Tibial nerve (tissue), 4 donors: ENCODE data around the gene BEX5. TPM values are rescaled to one million over a fixed set of nuclear protein-coding genes. Genes with fewer than 3 reads are reported as not detected.
"Not testable (repeated sequence)": the region's sequence is repeated elsewhere in the genome, so short reads cannot be mapped to it uniquely, and the experiment has no call there.

Experiments
- DNase-seq, 2 donors: peaks; one replicate each; pipeline ENCODE4 v3.0.0-alpha.2; 2019; ENCODE audit warnings: low spot score in 2 of 2
- H3K27ac ChIP-seq, 4 donors: fragments of 200-600 bp; sonication (generic) in 3 of 4; one replicate each; pipeline ENCODE4 v1.5.1; 2017 to 2019; ENCODE audit warnings: mild to moderate bottlenecking in 1 of 4
- H3K27me3 ChIP-seq, 2 donors: fragments of 200-600 bp; sonication (generic) in 1 of 2; one replicate each; pipeline versions ENCODE4 v1.5.1 to v1.6.0; 2017 to 2019
- H3K36me3 ChIP-seq, 3 donors: fragments of 200-600 bp; sonication (generic); one replicate each; pipeline ENCODE4 v1.5.1; 2018 to 2019
- H3K4me1 ChIP-seq, 4 donors: fragments of 200-600 bp; sonication (generic) in 3 of 4; one replicate each; pipeline ENCODE4 v1.5.1; 2017 to 2019
- H3K4me3 ChIP-seq, 4 donors: fragments of 200-600 bp; sonication (generic) in 3 of 4; one replicate each; pipeline ENCODE4 v1.5.1; 2017 to 2019; ENCODE audit warnings: mild to moderate bottlenecking in 1 of 4, moderate library complexity in 1 of 4
- H3K9me3 ChIP-seq, 4 donors: fragments of 200-600 bp; sonication (generic) in 3 of 4; one replicate each; pipeline ENCODE4 v1.5.1; 2017 to 2019
- EP300 ChIP-seq, 2 donors: sonication (generic); formaldehyde crosslinking; IDR thresholded peaks; one replicate each; pipeline ENCODE4 v1.6.1; 2017; ENCODE audit warnings: antibody characterized with exemption in 2 of 2, mild to moderate bottlenecking in 1 of 2
- POLR2A ChIP-seq, 2 donors: fragments of 450-650 bp; IDR thresholded peaks; one replicate each; pipeline ENCODE4 v1.6.1; 2017; ENCODE audit warnings: antibody characterized with exemption in 2 of 2, mild to moderate bottlenecking in 2 of 2, moderate library complexity in 2 of 2
- whole genome bisulfite sequencing, 2 donors: methylation state at CpG; one replicate each; pipeline ENCODE4 v1.1.5; 2018; 5-methylcytosine and 5-hydroxymethylcytosine counted together
- total RNA-seq, 4 donors: library from RNA; depleted of rRNA; stranded (reverse); fragments of >200 nt; gene quantifications; one replicate each; pipeline ENCODE4 v1.1.0, GENCODE V29; 2016
- TF ChIP-seq, protein P1 (sequence below), 5 experiments: fragments of 200-600 bp in 3 of 5; fragments of 450-650 bp in 2 of 5; sonication (generic) in 3 of 5; IDR thresholded peaks; one replicate each; pipeline ENCODE4 v1.5.1; 2016 to 2019; ENCODE audit warnings: antibody characterized with exemption in 5 of 5, mild to moderate bottlenecking in 3 of 5, moderate library complexity in 2 of 5

BEX5 gene
- 1 to 10 TPM in 1 of 4 donors, not detected in 3; 3.9 TPM for total RNA-seq

- peaks cover 0 to 28% of the 10 kb centered on the region in 2 donors for H3K27me3 ChIP-seq
- peaks cover 0 to 10% (median 0%) of the 10 kb centered on the region in 4 donors for H3K4me1 ChIP-seq
- 2 to 29% methylated on average over 12 to 15 of the region's 15 CpGs for WGBS, 2 donors
- no peak for DNase-seq
- H3K36me3 ChIP-seq, result no peaks in the 10 kb centered on the region
- peak within 1 kb of the TSS; percentile 19 to 49 (median 36) for H3K4me3 ChIP-seq
- H3K9me3 ChIP-seq, result no peaks in the 10 kb centered on the region
- H3K27ac ChIP-seq, result no peak within 1 kb of the TSS
- TF ChIP-seq, protein P1, sequence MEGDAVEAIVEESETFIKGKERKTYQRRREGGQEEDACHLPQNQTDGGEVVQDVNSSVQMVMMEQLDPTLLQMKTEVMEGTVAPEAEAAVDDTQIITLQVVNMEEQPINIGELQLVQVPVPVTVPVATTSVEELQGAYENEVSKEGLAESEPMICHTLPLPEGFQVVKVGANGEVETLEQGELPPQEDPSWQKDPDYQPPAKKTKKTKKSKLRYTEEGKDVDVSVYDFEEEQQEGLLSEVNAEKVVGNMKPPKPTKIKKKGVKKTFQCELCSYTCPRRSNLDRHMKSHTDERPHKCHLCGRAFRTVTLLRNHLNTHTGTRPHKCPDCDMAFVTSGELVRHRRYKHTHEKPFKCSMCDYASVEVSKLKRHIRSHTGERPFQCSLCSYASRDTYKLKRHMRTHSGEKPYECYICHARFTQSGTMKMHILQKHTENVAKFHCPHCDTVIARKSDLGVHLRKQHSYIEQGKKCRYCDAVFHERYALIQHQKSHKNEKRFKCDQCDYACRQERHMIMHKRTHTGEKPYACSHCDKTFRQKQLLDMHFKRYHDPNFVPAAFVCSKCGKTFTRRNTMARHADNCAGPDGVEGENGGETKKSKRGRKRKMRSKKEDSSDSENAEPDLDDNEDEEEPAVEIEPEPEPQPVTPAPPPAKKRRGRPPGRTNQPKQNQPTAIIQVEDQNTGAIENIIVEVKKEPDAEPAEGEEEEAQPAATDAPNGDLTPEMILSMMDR (IDR thresholded peaks at IDR 0.05), result no peak
- TF ChIP-seq POLR2A (IDR thresholded peaks at IDR 0.05) (no peak), EP300 (IDR thresholded peaks at IDR 0.05) (no peak)
These were observed at the start of gene BEX5 for GRCh38 chrX:102155806-102156179. Gene BEX5, minus strand, starts transcription at chrX:102155977. Its CDS starts 1,712 bp downstream, at chrX:102154265.

DNA sequence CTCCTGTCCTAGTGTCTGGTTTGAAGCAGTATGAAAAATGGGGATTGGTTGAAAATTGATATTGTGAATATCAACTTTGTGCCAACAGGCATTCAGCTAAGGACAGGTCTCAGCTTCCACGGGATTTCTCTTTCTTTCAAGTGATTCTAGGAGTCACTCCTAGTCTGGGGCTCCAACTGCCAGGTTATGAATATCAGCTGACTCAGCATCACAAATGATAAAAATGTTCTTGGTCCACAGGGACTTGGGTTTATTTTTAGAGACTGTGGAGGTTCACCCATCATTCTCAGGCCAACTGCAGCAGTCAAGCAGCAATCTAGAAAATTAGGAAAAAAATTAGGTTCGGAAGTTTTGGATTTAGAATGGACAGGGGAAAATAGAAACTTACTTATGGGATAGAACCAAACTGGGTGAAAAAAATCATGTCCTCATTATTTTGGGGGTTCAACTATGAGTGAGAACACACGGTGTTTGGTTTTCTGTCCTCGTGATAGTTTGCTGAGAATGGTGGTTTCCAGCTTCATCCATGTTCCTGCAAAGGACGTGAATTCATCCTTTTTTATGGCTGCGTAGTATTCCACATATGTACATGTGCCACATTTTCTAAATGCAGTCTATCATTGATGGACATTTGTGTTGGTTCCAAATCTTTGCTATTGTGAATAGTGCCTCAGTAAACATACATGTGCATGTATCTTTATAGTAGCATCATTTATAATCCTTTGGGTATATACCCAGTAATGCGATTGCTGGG lies 30.4 kb upstream of the BEX5 start:
- WGBS, 2 donors, result 76 to 80% methylated on average over 7 of the region's 7 CpGs
- TF ChIP-seq POLR2A (IDR thresholded peaks at IDR 0.05), result no peak
- TF ChIP-seq, protein P1 (IDR thresholded peaks at IDR 0.05), result no peak
- no peak for TF ChIP-seq EP300 (IDR thresholded peaks at IDR 0.05)
- H3K27ac ChIP-seq, result no peak overlapping the region
- peaks cover 0 to 2% (median 0%) of the 10 kb centered on the region in 4 donors for H3K9me3 ChIP-seq
- no peak overlapping the region for H3K4me3 ChIP-seq
- no peak for DNase-seq
- no peaks in the 10 kb centered on the region for H3K27me3 ChIP-seq
- no peaks in the 10 kb centered on the region for H3K36me3 ChIP-seq
- no peaks in the 10 kb centered on the region for H3K4me1 ChIP-seq

DNA sequence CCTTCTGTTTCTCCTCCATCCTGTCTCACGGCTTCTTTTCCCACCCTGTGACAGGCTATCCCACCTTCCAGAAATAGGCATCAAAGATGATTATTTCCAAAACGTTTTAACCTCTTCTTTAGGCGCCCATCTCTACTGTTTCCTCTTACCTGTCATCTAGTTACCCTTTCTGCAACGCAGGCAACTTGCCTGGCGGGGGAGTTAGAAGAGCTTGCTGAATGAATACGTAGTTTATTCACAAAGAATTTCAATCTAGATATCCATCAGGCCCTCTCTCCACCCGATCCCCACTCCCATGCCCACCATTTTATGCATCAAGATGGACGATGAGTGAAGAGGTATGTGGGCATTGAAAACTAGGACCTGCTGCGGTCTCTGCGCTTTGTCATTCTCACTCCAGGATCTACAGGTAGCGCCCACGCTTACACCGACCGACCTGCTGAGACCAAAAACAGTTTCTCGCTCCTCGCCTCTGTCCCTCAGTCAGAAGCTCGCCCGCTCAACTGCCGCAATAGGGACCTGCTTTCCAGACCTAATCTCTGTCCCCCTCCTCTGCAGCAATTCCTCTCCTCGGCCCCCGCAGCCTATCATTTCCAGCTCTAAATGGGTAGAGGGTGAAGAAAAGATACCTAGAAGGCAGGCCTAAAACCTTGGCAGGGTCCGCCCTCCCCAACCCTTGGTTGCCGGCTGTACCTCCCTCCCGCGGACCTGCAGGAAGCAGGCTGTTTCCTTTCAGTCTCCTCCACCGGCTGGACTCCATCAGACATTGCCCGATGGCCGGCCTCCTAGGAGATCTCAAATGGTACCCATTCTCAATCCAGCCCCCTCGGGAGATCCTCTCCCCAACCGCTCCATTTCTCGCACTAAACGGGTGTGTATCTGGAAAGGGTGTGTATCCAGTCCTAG lies 624 bp downstream of the BEX5 start:
- Histone ChIP-seq H3K4me3 (peak overlapping the region; percentile 19 to 49 (median 36)), H3K27me3 (peaks cover 0 to 28% of the 10 kb centered on the region in 2 donors), H3K27ac (no peak overlapping the region), H3K9me3 (no peaks in the 10 kb centered on the region), H3K36me3 (no peaks in the 10 kb centered on the region), H3K4me1 (peaks cover 0 to 10% (median 0%) of the 10 kb centered on the region in 4 donors)
- DNase-seq, result no peak
- 3 to 48% methylated on average over 31 to 32 of the region's 32 CpGs for WGBS, 2 donors
- TF ChIP-seq POLR2A (IDR thresholded peaks at IDR 0.05), result no peak
- TF ChIP-seq, protein P1 (IDR thresholded peaks at IDR 0.05), result no peak
- no peak for TF ChIP-seq EP300 (IDR thresholded peaks at IDR 0.05)

- no peak for TF ChIP-seq POLR2A (IDR thresholded peaks at IDR 0.05)
- TF ChIP-seq, protein P1 (IDR thresholded peaks at IDR 0.05), result no peak
- TF ChIP-seq EP300 (IDR thresholded peaks at IDR 0.05), result no peak
- 11 to 24% methylated on average over 9 to 11 of the region's 11 CpGs for WGBS, 2 donors
- Histone ChIP-seq H3K36me3 (no peaks in the 10 kb centered on the region), H3K9me3 (no peaks in the 10 kb centered on the region), H3K27me3 (peaks cover 0 to 28% of the 10 kb centered on the region in 2 donors), H3K27ac (no peak overlapping the region), H3K4me3 (no peak overlapping the region), H3K4me1 (peaks cover 0 to 10% (median 0%) of the 10 kb centered on the region in 4 donors)
- DNase-seq, result no peak
These were observed 1.4 kb downstream of the BEX5 start for GRCh38 chrX:102154218-102154860.

DNA sequence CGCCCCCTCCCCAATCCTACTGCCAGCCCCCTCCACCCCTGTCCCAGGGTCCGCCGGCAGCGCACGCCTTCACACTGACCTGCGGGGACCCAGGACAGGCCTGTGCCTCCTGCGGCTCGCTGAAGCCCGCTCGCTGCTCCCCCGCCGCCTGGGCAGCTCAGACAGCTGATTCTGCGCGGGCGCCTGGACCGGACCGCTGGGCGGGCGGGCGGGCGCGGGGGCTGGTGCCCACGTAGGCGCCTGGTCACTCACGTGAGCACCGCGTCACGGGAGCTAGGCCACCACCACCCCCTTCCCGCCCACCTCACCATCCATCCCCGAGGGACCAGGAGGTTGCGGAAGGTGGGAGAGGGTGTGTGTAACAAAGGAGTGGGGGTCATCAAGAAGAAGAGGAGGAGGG lies 13.5 kb downstream of the BEX5 start, which contains the start of gene TCEAL6:
Gene TCEAL6 (minus strand): TSS at position 208 of the 400 bp plus-strand sequence.
- H3K27ac ChIP-seq, DNase-seq, H3K4me1 ChIP-seq, H3K9me3 ChIP-seq, H3K36me3 ChIP-seq, H3K4me3 ChIP-seq: not testable (repeated sequence)
- 8 to 28% methylated on average over 2 to 13 of the region's 31 CpGs for WGBS, 2 donors
- peaks cover 0 to 39% of the 10 kb centered on the region in 2 donors for H3K27me3 ChIP-seq

GRCh38 chrX:102141631-102142030 lies 14.1 kb downstream of the BEX5 start:
- not testable (repeated sequence) for DNase-seq, H3K4me3 ChIP-seq, H3K36me3 ChIP-seq, H3K27ac ChIP-seq, H3K4me1 ChIP-seq, H3K9me3 ChIP-seq
- peaks cover 0 to 34% of the 10 kb centered on the region in 2 donors for H3K27me3 ChIP-seq
- 3 to 52% methylated on average over 16 to 19 of the region's 19 CpGs for WGBS, 2 donors

DNA sequence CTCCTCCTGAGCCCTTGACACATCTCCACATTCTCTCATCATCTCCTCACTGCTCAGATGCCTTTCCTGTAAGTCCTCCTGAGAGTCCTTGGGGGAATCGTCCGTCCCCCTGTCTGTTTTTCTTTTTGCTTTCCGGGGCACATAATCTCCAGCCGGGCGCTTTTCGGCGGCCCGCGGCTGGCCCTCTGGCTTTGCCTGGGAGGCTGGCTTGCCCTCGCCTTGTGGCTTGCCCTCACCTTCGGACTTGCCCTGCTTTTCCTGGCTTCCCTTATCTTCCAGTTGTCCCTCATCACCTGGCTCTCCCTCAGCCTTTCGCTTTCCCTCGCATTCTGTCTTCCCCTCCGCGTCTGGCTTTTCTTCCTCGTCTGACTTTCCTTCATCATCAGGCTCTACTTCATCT lies 14.9 kb downstream of the BEX5 start:
- peaks cover 0 to 34% of the 10 kb centered on the region in 2 donors for H3K27me3 ChIP-seq
- 34 to 59% methylated on average over 16 of the region's 16 CpGs for WGBS, 2 donors
- not testable (repeated sequence) for H3K4me1 ChIP-seq

More for the DNA sequence above, 14.9 kb downstream of the BEX5 start:
- not testable (repeated sequence) for H3K9me3 ChIP-seq, H3K4me3 ChIP-seq, DNase-seq, H3K36me3 ChIP-seq, H3K27ac ChIP-seq
